HG03039 (cell line): Measurements from ENCODE around the gene TOB1.

Source experiments
- ATAC-seq: cut with Tn5 transposase; IDR thresholded peaks from one replicate; pipeline ENCODE4 v1.9.1; 2021; ENCODE audit warnings: mild to moderate bottlenecking, moderate library complexity; ENCODE audit not compliant: unreplicated experiment

TOB1 gene

DNA sequence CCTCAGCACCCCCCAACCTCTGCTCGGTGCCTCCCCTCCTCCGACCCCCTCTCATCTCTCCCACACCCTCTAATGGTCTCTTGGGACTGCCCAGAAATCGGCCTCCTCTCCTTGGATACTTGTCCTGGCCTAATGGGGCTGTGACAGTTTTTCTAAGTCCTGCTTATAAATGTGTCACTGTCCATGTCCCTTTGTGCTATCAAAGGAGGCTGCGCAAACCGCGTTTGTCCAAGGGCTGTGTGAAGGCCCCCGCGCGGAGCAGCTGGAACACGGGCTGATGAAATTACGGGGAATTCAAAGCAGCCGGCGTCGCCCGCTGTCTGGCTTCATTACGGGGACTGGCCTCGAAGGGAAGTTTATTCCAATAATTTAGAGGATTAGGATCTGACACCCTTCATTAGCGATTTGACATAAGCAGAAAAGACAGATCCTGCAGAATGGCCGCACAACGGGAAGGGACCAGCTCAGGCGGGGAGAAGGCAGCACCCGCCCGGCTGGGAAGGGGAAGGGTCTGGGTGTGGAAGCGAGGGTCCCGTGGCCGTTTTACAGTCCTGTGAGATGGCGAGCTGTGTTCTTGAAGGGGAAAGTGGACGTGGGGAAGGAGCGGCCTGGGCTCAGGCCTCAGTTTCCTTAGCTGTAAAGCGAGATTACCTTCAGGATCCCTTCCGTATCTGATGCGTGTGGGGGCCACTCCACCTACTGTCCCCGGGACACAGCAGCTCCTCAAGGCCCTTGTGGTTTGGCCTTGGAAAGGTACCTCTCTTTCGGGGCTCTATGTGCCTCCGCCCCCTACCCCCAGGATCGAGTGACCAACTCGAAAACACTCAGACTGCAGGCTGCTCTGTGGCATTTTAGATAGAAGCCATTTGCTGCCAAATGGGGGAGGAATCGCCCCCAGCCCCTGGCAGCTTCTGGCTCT, 32.4 kb downstream of the TOB1 start:
- ATAC-seq = no peak

DNA sequence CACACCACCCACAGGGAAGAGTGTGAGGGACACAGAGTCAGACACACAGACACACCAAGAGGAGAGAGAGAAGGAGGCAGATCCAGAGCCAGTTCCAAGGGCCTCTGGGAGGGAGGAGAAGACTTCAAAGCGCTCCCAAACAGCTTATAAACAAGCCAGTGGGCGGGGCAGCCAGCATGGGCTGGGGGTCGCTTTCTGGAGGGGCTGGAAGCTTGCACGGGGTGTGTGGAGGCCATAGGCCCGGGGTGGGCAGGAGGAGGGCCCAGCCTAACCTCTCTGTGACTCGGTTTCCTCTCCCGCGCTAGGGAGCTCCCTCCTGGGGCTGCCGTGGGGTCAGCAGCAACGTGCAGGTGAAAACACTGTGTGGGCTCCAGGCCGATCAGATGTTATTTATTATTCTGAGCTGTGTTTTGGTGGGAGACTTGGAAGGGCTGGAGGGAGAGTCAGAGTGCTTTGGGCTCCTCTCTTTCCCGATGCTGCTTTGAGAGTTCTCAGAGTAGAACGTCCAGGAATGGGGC, 33.2 kb downstream of the TOB1 start:
- no peak for ATAC-seq

DNA sequence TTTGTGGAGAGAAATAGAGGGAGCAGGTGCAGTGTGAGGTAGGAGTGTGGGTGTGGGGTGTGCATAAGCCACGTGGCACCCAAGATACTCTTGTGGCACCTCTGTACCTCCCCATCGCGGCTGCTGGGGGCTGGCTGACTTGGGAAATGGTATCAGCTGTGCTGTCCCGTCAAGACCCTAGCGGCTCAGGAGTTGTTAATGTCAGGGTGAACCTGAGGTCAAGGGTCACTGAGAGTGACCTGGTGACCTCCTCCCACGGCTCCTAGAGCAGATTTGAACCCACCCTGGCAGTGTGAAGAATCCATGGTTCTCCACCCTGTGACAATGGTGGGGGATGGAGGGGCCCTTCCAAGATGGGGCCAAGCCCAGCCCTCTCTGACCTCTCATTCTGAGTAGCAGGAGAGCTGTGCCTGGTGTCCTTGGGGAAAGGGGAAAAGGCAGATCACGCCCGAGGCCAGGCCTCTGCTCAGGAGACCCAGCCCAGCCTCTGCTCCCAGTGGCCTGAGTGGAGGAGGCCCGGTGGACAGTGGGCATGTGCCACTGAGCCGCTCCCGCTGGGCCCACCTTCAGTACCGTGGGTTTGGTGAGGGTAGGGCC, 33.8 kb downstream of the TOB1 start:
- ATAC-seq = no peak

DNA sequence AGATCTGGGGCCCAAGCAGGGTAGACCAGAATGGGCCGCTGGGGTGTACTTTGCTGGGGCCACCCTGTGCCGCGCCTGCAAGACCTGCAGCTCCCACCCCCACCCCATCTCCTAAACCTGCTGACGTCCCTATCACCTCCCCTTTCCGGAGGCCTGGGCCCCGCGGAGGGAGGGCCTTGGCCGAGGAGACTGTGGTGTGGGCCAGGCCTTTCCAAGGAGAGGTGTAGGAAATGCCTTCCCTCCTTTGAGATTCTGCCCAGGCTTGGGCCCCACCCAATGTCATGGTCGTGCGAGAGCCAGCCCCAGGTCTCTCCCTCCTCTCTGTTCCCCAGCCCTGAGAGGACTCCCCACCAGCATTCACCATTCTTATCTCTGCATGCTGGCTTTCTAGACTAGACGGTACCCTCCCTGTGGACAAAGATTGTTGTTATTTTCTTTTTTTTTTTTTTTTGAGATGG, 34.7 kb downstream of the TOB1 start:
- no peak for ATAC-seq

DNA sequence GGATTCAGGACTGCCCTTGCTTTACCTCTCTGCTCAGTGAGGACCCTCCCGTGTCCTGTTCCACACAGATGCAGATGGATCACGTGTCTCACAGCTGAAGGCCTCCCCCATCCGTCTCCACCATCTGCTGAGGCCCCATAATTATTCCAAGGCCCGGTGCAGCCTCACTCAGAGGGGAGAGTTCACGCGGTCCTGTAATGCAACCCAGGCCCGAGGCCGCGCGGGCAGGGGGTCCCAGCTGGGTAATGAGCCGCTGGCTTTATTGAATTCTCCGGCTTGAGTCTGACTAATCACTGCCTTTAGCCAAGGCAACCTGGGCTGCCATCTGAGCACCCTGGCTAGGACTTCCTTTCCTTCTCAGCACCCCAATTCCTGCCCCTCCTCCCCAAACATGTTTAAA, 35.2 kb downstream of the TOB1 start:
- ATAC-seq = no peak

DNA sequence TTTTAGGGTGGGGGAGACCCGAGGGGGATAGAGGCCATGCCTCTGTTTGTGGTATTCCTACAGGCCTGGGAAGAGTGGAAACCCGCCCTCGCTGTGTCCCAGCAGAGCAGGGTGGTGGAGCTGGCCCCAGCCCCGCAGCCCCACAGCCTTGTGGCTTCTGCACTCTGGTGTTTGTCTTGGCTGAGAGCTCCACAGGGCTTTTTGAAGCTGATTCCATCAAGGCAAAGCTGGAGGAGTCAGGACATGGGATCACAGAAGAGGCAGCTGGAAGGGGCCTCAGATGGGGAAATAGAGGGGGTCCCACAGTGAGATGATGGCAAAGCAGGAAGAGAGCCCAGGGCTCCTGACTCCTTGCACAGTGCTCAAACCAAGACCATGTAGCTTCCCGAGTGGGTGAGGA, 35.8 kb downstream of the TOB1 start:
- no peak for ATAC-seq

DNA sequence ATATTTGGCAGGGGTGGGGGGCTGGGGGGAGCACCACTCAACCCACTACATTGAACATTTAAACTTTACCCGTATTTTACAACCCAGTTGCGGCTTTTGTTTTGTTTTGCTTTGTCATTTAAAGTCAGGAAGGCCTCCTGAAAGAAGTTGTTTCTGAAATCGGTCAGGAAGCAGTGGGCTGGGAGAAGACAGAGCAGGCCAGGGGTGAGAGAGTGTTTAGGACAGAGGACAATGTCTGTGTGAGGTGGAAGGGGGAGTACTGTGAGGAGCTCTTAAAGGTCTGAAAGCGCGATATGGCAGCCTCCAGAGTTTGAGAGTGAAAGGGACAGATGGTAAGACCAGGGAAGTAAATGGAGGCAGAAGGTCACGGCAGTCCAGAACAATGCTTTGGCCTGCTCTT, 36.8 kb downstream of the TOB1 start:
- no peak for ATAC-seq

DNA sequence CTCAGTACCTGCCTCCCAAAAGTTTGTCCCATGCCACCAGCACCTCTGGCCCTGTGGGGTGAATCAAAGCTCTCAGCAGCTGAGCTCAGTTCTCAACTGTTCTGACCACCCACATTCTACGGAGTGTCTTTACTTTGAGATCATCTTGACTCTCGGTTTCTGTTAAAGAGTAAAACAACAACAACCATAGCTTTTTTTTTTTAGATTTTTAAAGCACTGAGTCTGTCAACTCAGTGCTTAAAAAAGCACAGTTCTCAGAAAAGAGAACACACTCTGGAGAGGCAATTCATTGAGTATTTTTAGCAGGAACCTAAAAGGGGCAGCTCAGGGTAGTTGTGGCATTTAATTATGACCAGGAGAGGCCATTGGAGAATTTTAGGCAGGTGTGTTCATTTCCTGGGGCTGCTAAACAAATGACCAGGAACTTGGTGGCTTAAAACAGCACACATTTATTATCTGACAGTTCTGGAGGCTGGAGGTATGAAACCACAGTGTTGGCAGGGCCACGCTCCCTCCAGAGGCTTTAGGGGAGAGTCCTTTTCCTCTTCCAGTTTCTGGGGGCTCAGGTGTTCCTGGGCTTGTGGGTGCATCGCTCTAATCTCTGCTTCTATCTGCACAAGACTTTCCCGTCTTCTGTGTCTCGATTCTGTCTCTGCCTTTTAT, 37.5 kb downstream of the TOB1 start:
- peak; percentile 58 for ATAC-seq

DNA sequence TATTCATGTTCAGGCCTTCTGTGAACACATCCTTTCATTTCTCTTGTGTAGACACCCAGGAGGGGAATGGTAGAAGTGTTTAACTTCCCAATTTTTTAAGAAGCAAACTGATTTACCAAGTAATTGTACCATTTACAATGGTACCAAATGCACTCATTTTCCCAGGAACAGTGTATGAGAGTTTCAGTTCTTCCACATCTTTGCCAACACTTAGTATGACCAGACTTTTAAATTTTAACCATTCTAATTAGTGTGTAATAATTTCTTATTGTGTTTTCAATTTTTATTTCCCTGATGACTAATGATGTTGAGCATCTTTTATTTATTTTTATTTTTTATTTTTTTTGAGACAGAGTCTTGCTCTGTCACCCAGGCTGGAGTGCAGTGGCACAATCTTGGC, 41.0 kb downstream of the TOB1 start:
- ATAC-seq = no peak

DNA sequence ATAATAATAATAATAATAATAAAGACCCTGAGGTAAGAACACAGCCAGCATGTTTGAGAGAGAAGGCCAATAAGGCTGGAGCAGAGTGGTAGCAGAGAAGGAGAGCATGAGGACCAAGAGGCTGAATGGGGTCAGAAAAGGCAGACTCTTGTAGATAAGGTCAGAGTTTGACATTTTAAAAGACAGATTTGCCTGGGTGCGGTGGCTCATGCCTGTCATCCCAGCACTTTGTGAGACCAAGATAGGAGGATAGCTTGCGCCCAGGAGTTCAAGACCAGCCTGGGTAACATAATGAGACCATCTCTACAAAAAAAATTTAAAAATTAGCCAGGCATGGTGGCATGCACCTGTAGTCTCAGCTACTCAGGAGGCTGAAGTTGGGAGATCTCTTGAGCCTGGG, 41.7 kb downstream of the TOB1 start:
- ATAC-seq = no peak

DNA sequence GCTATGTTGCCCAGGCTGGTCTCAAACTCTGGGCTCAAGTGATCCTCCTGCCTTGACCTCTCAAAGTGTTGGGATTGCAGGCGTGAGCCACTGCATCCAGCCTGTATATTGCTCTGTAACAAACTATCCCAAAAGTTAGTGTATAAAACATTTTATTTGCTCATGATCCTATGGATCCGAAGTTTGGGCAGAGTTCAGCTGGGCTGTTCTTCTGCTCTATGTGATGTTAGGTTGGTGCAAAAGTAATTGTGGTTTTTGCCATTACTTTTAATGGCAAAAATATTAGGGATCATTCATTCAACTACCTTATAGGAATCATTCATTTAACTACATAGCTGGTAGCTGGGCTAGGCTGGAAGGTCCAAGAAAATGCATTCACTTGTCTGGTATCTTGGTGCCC, 43.6 kb downstream of the TOB1 start:
- no peak for ATAC-seq

DNA sequence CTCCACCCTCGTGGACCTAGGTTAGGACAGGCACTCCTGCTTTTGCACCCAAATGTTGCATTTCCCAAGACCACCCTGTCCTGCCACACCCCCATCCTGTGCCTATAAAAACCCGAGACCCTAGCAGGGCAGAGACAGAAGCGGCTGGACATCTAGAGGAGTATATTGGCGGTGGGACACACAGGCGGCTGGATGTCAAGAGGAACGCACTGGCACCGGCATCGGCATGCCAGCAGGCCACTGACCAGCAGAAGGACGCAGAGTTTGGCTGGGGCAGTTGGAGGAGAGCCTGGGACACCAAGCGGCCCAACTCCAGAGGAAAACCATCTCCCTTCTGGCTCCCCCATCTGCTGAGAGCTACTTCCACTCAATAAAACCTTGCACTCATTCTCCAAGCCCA, 45.5 kb downstream of the TOB1 start:
- no peak for ATAC-seq

DNA sequence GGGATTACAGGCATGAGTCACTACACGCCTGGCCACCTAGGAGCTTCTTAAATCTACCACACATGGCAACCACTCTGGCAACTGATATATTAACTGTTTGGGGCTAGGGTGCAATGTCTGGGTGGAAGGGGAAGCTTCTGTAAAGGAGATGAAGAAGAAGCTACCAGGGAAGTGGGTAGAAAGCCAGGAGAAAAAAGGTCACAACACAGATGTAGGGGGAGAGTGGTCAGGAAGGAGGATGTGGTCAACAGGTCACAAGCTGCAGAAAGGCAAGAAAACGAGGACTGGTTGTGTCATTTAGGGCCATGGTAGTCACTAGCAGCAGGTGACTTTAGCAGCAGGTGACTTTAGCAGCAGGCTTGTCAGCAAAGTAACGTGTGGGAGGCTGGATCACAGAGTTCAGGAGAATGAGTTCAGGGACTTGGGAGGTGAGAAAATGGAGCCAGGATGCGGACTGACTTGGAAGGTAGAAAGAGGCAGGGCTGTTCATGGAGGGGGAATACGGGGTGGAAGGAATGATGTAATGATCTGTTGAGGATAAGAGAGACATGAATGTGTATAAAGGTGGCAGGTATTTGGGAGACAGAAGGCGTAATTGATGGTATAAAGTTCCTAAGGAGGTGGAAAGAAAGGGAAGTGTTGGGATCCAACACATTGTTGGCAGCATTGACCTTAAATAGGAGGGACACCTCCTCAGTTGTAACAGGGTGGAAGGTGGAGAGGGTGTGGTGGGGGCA, 47.1 kb downstream of the TOB1 start:
- no peak for ATAC-seq

DNA sequence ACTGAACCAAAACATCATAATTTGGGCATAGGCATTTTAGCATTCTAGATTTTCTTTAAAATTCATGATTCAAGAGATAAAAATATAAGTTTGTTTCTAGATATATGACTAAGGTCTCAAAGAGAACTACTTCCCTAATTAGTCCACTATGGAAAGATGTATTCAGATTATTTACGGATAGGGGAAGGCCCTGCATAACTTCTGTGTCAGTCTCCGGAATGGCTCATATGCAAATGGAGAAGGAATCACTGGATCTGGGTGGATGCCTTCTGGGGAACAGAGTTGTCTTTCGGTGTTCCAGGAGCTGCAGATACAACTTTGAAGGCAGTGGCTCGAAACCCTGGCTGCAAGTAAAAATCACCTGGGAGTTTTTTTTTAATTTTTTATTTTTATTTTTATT, 47.9 kb downstream of the TOB1 start:
- ATAC-seq = no peak

DNA sequence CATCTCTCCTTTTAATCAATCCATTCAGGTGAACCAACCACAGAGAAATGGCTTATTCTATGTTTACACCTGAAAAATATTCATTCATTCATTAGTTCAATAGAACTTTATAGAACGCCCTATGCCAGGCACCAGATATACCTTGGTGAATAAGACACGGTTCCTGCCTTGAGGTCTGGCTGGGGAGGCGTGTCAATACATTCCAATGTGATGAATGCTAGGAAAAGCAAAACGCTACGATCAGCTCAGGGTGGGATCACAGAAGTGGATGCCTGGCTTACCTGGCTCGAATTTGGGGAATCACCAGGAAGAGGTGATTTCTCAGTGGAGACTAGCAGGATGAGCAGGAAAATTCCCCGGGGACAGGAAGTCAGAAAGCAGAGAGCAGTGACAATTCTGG, 48.3 kb downstream of the TOB1 start:
- ATAC-seq = no peak

DNA sequence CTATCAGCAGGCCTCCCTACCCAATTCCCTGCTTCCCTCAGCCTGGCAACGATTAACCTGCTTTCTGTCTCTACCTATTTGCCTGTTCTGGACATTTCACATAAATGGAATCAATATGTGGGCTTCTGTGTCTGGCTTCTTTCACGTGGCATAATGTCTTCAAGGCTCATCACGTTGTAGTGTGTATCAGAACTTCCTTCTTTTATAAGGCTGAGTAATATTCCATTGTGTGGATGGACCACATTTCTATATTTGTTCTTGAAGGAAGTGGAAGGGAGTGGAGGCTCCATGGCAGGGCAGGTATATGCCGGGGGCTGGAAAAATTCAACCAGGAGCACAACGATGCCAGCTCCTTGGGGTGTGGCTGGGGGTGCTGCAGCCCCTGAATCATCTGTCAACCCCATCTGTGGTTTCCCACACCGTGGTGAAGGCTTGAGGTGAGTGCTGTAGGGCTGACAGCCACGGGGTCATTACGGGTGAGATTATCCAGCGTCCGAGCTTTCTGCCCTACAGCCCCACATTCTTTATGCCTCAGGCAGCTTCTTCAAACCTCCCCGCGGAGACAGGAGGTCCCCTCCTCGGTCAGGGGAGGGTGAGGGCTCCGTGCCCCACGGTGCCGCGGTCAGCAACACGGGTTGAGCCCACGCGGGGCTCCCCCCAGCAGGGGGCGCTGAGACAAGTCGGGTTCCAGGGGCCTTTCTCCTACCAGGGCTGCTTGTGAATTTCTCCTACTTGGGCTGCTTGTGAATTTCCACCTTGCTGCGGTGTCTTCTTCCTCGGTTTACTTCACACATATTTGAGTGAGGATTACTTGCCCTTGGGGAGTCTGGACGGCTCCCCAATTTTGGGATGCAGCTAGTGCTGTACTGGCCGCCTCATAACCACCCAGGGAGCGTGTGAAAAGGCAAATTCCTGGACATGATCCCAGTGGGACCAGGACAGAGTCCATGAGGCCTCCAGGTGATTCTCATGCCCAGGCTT, 49.1 kb downstream of the TOB1 start:
- ATAC-seq = no peak

DNA sequence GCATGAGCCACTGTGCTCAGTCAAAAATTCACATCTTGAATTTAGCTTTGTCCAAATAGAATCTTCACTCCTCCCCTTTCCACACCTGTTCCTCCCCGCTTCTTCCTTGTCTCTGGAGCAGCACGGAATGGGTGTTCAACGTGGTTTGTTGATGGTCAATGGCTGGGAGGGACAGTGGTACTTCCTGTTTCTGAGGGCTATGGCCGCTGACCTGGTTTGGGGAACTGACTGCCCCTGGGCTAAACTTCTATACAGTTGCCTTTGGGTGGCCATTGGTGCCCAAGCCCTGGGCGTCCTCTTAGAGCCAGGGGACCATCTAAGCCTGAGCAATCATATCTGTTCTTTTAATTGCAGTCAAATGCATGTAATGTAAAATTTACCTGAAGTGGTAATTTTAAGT, 49.9 kb downstream of the TOB1 start:
- ATAC-seq = no peak

DNA sequence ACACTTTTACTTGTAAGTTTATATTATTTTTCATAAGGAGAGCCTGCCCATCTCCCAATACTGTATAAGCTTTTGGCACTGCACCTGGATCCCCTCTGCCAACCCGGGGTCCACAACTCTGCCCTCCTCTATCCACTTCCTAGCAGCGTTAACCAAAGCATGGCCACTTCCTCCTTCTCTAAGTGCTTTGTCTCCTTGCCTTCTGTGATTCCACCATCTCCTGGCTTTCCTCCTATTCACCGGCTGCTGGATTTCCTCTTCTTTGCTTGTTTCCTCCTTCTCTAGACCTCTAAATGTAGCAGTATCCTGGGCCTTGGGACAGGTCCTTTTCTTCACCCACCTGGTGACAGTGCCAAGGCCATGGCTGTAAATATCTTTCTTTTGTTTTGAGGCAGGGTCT, 50.8 kb downstream of the TOB1 start:
- no peak for ATAC-seq

DNA sequence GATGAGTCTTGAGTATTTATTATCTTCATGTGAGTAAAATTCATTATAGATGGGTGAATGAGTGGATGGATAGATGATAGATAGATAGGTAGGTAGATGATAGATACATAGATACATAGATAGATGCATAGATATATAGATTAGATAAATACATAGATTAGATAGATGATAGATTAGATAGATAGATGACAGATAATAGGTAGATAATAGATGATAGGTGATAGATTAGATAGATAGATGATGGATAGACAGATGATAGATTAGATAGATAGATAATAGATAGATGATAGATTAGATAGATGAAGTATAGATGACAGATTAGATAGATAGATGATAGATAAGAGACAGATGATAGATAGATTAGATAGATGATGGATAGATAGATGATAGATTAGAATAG, 52.6 kb downstream of the TOB1 start:
- no peak for ATAC-seq
